ENCODE data around the gene CFH.
A peak's percentile ranks its signal among the peaks of the same experiment; 100 is the strongest.
"Not testable (repeated sequence)": the region's sequence is repeated elsewhere in the genome, so short reads cannot be mapped to it uniquely, and the experiment has no call there.

The CFH gene

GRCh38 chr1:196734006-196734405 lies 82.2 kb downstream of the CFH start:
- H2AFZ ChIP-seq (ENCODE audit: low read depth, low read length) = no peak overlapping the region

DNA sequence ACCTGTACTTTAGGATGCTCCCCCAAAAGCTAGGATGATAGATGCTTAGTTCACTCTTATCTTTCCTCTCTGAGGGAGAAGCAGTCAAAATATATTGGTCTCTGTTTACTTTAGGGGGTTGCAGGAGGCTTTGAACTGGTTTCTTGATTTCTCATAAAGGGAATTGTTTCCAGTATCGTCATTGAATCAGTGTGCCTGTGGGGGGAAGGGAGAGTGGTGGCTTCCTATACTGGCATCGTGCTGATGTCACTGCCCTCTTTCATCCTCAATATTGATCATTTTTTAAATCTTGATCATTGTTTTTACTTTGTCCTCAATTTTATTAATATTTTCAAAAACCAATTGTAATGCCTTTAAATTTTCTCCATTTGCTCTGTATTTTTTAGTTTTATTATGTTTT lies 82.6 kb downstream of the CFH start:
- DNase-seq (no peak), ATAC-seq (ENCODE audit: insufficient read depth, low read depth) (no peak)
- no peaks in the 10 kb centered on the region for H3K27me3 ChIP-seq (ENCODE audit: insufficient read depth, low read length, poor library complexity)
- H3K4me3 ChIP-seq (ENCODE audit: low read depth in 1 of 2, low read length in 2 of 2) = no peak overlapping the region
- peaks cover 71% of the 10 kb centered on the region for H3K36me3 ChIP-seq (ENCODE audit: insufficient read depth, low read length)
- no peak overlapping the region for H3K4me2 ChIP-seq (ENCODE audit: insufficient read depth, low read length)
- no peak for TF ChIP-seq EZH2 (IDR thresholded peaks at IDR 0.05; ENCODE audit: borderline replicate concordance, low read depth, low read length, severe bottlenecking)
- TF ChIP-seq, protein P1, sequence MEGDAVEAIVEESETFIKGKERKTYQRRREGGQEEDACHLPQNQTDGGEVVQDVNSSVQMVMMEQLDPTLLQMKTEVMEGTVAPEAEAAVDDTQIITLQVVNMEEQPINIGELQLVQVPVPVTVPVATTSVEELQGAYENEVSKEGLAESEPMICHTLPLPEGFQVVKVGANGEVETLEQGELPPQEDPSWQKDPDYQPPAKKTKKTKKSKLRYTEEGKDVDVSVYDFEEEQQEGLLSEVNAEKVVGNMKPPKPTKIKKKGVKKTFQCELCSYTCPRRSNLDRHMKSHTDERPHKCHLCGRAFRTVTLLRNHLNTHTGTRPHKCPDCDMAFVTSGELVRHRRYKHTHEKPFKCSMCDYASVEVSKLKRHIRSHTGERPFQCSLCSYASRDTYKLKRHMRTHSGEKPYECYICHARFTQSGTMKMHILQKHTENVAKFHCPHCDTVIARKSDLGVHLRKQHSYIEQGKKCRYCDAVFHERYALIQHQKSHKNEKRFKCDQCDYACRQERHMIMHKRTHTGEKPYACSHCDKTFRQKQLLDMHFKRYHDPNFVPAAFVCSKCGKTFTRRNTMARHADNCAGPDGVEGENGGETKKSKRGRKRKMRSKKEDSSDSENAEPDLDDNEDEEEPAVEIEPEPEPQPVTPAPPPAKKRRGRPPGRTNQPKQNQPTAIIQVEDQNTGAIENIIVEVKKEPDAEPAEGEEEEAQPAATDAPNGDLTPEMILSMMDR (IDR thresholded peaks at IDR 0.05; ENCODE audit: borderline replicate concordance, extremely low read depth, low read length, poor library complexity, severe bottlenecking) = no peak
- H2AFZ ChIP-seq (ENCODE audit: low read depth, low read length) = no peak overlapping the region
- H3K9me3 ChIP-seq (ENCODE audit: insufficient read depth, low read length, severe bottlenecking) = peaks cover 18% of the 10 kb centered on the region
- no peak overlapping the region for H3K27ac ChIP-seq (ENCODE audit: low read length)
- H3K79me2 ChIP-seq (ENCODE audit: insufficient read depth, low read length) = no peaks in the 10 kb centered on the region
- no peaks in the 10 kb centered on the region for H3K4me1 ChIP-seq (ENCODE audit: insufficient read depth, low read length)
- no peak overlapping the region for H3K9ac ChIP-seq (ENCODE audit: low read depth, low read length)
- no peaks in the 10 kb centered on the region for H4K20me1 ChIP-seq (ENCODE audit: insufficient read depth, low read length)

More at GRCh38 chr1:196734006-196734405, 82.2 kb downstream of the CFH start:
- Histone ChIP-seq H3K4me3 (ENCODE audit: low read depth in 1 of 2, low read length in 2 of 2) (no peak overlapping the region), H3K36me3 (ENCODE audit: insufficient read depth, low read length) (peaks cover 67% of the 10 kb centered on the region), H3K4me1 (ENCODE audit: insufficient read depth, low read length) (no peaks in the 10 kb centered on the region), H3K9me3 (ENCODE audit: insufficient read depth, low read length, severe bottlenecking) (peaks cover 13% of the 10 kb centered on the region), H4K20me1 (ENCODE audit: insufficient read depth, low read length) (no peaks in the 10 kb centered on the region), H3K4me2 (ENCODE audit: insufficient read depth, low read length) (no peak overlapping the region), H3K27ac (ENCODE audit: low read length) (no peak overlapping the region), H3K9ac (ENCODE audit: low read depth, low read length) (no peak overlapping the region), H3K27me3 (ENCODE audit: insufficient read depth, low read length, poor library complexity) (no peaks in the 10 kb centered on the region), H3K79me2 (ENCODE audit: insufficient read depth, low read length) (no peaks in the 10 kb centered on the region)
- ATAC-seq (ENCODE audit: insufficient read depth, low read depth) (no peak), DNase-seq (no peak)
- no peak for TF ChIP-seq EZH2 (IDR thresholded peaks at IDR 0.05; ENCODE audit: borderline replicate concordance, low read depth, low read length, severe bottlenecking)
- TF ChIP-seq, protein P1 (IDR thresholded peaks at IDR 0.05; ENCODE audit: borderline replicate concordance, extremely low read depth, low read length, poor library complexity, severe bottlenecking) = no peak

- H3K4me2 ChIP-seq (ENCODE audit: insufficient read depth, low read length) = no peak overlapping the region
- ATAC-seq (ENCODE audit: insufficient read depth, low read depth) (no peak), DNase-seq (peak; percentile 29)
- no peaks in the 10 kb centered on the region for H4K20me1 ChIP-seq (ENCODE audit: insufficient read depth, low read length)
- TF ChIP-seq EZH2 (IDR thresholded peaks at IDR 0.05; ENCODE audit: borderline replicate concordance, low read depth, low read length, severe bottlenecking) = no peak
- TF ChIP-seq, protein P1 (IDR thresholded peaks at IDR 0.05; ENCODE audit: borderline replicate concordance, extremely low read depth, low read length, poor library complexity, severe bottlenecking) = no peak
- H3K9ac ChIP-seq (ENCODE audit: low read depth, low read length) = no peak overlapping the region
- no peaks in the 10 kb centered on the region for H3K79me2 ChIP-seq (ENCODE audit: insufficient read depth, low read length)
- no peaks in the 10 kb centered on the region for H3K4me1 ChIP-seq (ENCODE audit: insufficient read depth, low read length)
- H3K36me3 ChIP-seq (ENCODE audit: insufficient read depth, low read length) = peaks cover 71% of the 10 kb centered on the region
- no peak overlapping the region for H3K4me3 ChIP-seq (ENCODE audit: low read depth in 1 of 2, low read length in 2 of 2)
- H2AFZ ChIP-seq (ENCODE audit: low read depth, low read length) = no peak overlapping the region
- peaks cover 24% of the 10 kb centered on the region for H3K9me3 ChIP-seq (ENCODE audit: insufficient read depth, low read length, severe bottlenecking)
- no peaks in the 10 kb centered on the region for H3K27me3 ChIP-seq (ENCODE audit: insufficient read depth, low read length, poor library complexity)
- no peak overlapping the region for H3K27ac ChIP-seq (ENCODE audit: low read length)
These were observed 86.9 kb downstream of the CFH start for GRCh38 chr1:196738730-196739129.

DNA sequence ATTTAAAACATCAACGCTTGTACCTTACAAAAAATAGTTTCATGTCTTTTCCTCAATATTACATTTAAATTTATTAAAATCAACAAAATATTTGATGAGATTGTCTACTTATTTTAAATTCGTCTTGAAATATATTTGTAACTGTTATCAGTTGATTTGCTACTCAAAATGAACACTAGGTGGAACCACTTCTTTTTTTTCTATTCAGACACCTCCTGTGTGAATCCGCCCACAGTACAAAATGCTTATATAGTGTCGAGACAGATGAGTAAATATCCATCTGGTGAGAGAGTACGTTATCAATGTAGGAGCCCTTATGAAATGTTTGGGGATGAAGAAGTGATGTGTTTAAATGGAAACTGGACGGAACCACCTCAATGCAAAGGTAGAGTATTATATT lies 91.4 kb downstream of the CFH start:
- H4K20me1 ChIP-seq (ENCODE audit: insufficient read depth, low read length); H3K79me2 ChIP-seq (ENCODE audit: insufficient read depth, low read length); H2AFZ ChIP-seq (ENCODE audit: low read depth, low read length); H3K9ac ChIP-seq (ENCODE audit: low read depth, low read length); H3K27me3 ChIP-seq (ENCODE audit: insufficient read depth, low read length, poor library complexity); H3K4me3 ChIP-seq (ENCODE audit: low read depth in 1 of 2, low read length in 2 of 2); DNase-seq; H3K4me1 ChIP-seq (ENCODE audit: insufficient read depth, low read length); H3K4me2 ChIP-seq (ENCODE audit: insufficient read depth, low read length); H3K27ac ChIP-seq (ENCODE audit: low read length): not testable (repeated sequence)
- Histone ChIP-seq H3K36me3 (ENCODE audit: insufficient read depth, low read length) (peaks cover 43% of the 10 kb centered on the region), H3K9me3 (ENCODE audit: insufficient read depth, low read length, severe bottlenecking) (peaks cover 18% of the 10 kb centered on the region)
- TF ChIP-seq, protein P1 (IDR thresholded peaks at IDR 0.05; ENCODE audit: borderline replicate concordance, extremely low read depth, low read length, poor library complexity, severe bottlenecking) = peak; percentile 37
- peak; percentile 76 for ATAC-seq (ENCODE audit: insufficient read depth, low read depth)

DNA sequence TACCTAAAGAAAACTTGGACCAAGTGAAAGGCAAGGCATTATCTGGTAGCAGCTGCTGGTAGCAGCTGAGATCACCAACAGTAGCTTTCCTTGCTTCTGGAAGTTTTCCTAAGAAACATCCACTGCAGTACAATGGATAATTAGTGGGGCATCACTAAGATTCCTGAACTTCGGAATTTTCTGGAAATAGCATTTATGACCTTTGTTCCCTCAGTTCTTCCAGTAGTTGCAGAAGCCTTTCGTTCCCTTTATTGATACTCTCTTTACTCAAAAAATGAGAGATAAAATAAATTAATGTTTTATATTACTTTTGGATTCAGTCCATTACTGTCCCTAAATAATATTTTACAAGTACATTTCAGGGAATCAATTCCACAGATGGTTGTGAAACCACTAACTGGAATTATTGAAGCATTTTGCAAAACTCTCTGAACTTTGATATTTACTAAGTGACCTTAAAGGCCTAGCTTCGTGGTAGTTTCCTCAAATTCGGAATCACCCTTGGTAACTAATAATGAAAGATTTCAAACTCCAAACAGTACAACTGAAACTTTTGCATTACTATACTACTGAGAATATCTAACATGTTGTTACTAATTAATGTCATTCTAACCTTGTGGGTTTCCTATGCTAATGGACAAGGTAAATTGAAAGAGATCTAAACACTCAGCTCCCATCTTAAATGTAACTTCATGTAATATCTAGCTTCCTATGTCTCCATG lies 113.3 kb downstream of the CFH start:
- H3K9ac ChIP-seq (ENCODE audit: low read depth, low read length); H3K79me2 ChIP-seq (ENCODE audit: insufficient read depth, low read length); H3K36me3 ChIP-seq (ENCODE audit: insufficient read depth, low read length); H3K9me3 ChIP-seq (ENCODE audit: insufficient read depth, low read length, severe bottlenecking); ATAC-seq (ENCODE audit: insufficient read depth, low read depth); DNase-seq; H4K20me1 ChIP-seq (ENCODE audit: insufficient read depth, low read length); H3K27me3 ChIP-seq (ENCODE audit: insufficient read depth, low read length, poor library complexity); H3K4me3 ChIP-seq (ENCODE audit: low read depth in 1 of 2, low read length in 2 of 2); H2AFZ ChIP-seq (ENCODE audit: low read depth, low read length); H3K4me2 ChIP-seq (ENCODE audit: insufficient read depth, low read length); H3K27ac ChIP-seq (ENCODE audit: low read length); H3K4me1 ChIP-seq (ENCODE audit: insufficient read depth, low read length): not testable (repeated sequence)
